Stimulated activated CD4-positive, alpha-beta T cell treated with anti-CD3 and anti-CD28 coated beads, TNF-alpha, amount 100 ng/mL, for 1 hour (primary cell): ENCODE measurements around the gene CFAP46.

ENCODE experiments used
- DNase-seq, 3 donors: peaks; one replicate each; pipeline ENCODE4 v3.0.0-alpha.2; 2020; ENCODE audit warnings: low read depth in 3 of 3, low spot score in 1 of 3

Gene CFAP46

DNA sequence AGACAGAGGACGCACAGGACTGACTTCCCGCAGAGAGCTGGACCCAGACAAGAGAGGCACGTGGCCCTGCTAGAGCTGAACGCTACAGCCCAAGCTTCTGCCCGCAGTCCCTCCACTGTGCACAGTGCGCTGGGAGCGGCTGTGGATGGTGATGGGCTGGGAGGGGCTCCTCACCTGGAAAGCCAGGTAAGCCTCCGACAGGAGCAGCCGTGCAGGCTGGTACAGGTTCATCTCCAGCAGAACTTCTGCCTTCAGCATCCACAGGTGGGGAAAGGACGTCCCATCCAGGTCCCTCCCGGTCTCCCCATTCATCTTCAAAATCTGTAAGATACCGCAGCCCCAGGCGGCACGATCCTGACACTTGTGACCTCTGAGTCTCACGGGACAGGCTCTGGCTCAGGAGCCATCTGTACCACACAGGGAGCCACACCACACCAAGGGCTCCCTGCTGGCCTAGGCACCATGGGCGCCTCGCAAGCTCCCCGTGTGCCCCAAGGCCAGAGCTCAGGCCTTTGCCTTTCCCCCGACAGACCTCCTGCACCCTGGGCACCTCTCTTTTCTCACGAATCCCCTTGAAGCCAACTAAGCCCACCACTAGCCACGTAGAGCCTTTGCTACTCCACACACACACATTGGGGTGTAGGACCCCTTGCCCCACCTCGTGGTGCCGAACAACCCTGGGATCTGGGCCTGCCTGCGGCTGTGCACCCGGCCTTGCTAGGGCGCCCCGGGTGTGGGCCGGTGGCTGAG is 76.3 kb downstream of the CFAP46 start:
- no peak for DNase-seq

DNA sequence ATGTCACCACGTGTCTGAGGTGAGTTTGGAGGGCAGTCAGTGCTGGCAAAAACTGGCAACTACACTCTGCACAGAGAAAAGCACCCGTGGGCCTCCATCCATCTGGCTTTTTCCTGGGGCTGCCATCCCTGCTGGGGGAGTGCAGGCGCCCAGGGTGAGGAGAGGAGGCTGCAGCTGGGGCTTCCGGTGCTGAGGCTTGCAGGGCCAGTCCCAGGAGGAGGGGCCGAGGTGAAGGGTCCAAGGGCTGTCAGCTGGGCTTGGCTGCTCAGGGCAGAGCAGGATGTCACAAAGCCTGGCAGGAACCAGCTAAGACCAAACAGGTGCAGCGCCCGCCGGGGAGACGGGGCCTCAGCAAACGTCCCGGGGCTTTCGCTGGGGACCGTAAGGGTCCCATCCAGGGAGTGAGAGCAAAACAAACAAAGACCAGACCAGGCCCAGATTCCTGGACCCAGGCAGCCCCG is 77.2 kb downstream of the CFAP46 start:
- no peak for DNase-seq

DNA sequence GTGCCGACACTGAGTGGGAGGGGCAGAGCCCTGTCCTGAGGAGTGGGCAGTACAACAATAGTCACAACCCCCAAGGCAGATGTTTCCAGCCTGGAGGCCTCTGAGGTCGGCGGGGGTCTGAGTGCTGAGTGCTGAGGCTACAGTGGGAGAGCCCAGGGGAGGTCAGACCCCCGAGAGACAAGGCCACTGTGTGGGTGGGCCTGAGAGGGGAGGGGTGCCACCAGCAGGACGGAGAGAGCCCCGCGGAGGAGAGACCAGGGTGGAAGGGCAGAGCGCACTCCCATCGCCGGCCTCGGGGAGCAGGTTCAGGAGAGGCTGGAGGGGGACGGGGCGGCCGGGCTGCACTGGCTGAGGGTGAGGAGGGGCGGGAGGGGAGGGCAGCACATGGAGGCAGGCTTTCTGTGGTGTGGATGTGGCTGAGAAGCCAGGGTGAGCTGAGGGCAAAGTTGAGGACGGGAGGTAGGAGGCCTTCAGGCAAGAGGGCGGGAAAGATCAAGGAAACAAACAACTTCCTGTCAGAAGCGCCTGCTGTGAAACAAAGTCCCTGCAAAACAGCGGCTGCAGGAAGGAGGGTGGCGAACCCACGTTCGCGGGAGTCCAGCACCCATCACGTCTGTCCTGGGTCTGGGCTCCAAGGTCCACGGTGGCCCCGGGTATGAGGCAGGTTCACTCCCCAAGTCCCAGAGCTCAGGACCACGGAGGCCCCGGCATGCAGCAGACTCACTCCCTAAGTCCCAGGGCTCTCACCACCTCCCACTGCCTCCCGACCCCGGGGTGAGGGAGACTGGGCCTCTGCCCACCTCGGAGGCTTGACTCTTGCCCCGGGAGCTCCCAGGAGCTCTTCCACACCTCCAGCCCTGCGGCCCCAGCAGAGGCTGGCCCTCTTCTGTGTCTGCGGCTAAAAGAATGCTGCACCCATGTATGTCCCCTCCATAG is 79.6 kb downstream of the CFAP46 start:
- no peak for DNase-seq

DNA sequence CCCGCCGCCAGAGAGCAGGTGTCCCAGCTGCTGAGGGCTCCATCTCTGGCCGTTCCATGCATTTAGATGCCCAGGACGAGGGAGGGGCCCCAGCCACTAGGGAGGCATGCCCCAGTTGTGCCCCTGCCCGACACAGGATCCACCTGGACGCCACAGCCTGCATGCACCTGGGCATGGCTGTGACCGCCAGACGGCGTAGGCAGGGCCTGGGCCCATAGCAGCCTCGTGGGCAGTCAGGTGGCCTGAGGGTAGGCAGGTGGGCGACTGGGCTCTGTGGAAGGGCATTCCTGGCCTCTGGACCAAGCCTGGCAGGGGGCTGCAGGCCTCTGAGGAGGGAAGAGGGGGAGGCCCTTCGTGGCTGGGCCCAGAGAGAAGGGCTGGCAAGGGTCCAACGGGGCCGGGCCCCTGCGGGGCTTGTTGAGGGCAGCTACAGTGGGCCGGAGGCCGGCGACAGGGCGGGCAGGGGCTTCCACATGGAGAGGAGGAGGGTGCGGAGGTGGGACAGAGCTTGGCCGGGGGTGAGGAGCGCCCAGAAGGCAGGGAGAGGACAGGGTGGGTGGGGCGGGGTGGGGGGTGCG is 80.4 kb downstream of the CFAP46 start:
- DNase-seq: no peak

DNA sequence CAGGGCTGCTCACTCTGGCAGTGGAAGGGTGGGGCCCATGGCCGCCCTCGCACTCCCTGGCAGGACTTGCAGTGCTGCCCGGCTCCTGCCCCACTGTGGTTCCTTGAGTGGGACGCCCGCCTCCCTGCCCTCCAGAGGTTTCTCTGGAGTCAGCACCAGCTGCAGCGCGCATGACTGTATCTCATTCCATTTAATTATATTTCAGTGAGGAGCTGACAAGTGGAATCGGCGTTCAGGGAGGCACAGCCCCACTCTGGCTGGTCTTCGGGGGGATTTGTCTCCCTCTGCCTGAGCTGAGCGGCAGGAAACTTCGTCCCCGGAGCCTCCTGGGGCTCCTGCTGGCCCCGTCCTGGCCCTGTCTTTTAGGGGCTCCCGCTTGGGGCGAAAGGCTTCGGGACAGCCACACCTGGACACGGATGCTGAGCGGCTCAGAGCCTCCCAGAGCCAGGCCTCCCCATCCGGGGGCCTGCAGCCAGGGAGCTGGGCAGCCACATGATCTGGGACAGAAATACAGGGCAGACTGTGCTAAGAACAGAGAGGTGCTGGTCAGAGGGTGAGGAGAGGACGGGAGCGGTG is 81.2 kb downstream of the CFAP46 start:
- no peak for DNase-seq

DNA sequence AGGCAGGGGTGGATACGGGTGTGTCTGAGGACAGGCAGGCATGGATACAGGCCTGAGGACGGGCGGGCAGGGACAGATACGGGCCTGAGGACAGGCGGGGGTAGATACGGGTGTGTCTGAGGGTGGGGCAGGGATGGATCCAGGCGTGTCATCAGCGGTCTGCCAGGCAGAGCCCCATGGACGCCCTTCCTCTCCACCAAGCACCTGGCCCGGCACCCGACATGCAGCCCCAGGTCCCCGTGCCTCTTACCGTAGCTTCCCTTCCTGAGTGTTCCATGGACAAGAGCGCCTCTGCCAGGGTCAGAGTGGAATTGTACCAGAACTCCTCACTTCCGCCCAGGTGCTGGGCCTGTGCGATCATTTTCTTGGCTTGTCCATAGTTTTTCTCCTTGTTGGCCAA is 81.8 kb downstream of the CFAP46 start:
- no peak for DNase-seq

DNA sequence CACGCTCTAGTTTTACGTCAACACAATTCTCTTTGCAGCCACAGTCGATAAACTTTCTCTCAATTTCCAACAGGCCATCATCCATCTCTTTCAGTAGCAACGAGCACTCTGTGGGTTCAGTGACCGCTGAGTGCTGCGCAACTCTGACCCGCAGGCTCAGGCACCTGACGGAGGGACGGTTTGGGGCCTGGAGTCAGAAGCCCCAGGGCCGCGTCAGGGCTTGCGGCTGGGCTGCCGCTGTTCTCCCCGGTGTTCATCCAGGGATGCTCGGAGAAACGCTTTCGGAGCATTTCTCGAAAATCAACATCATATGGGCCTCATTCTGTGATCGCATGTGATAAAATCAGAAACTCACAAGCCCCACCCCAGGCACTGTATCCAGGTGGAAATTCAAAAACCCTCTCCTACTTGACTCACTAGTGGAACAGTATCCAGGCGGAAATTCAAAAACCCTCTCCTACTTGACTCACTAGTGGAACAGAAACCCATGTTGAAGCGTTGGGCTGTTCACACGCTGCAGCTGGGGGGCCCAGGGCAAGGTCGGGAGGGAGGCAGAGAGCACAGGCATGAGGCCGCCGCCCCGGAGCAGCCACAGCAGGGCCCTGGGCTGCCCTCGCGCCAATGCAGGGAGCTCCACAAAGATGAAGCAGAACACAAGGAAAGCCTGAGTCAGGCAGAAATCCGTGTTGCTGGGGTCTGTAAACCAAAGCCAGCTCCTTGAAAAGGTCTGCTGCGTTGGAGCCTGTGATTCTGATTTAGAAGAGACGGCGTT is 83.1 kb downstream of the CFAP46 start:
- DNase-seq: no peak

DNA sequence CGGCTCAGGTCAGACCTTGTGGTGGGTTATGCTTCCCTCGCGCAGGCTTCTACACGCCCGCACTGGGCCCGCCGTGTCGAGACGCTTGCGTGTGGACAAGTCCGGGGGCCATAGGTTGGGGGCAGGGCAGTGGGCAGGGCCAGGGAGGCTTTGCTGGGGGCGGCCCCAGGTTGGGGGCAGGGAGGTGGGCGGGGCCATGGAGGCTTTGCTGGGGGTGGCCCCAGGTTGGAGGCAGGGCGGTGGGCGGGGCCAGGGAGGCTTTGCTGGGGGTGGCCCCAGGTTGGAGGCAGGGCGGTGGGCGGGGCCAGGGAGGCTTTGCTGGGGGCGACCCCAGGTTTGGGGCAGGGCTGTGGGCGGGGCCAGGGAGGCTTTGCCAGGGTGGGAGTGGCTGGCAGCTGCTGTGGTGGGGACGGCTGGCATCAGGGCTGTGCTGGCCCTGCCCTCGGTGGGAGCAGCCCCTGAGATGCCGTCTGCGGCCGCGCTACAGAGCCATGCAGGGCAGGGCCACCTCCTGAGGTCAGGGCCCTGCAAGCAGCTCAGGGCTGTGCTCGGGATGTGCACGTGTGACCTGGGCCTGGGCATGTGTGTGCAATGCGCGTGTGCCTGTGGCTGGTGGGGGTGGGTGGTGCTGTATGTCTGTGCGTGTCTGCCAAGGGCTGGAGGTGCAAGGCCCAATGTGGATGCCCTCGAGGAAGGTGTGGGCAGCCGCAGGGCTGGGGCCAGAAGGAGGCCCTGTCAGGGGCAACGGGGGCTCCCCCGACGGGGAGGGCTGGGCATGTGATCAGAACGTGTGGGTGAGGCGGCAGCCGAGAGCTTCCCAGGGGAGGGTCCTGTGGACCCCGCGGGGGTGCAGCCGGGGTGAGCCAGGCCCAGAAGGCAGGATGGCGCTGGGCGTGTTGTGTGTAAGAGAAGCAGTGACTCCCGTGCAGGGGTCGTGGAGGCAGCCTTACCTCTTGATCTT is 84.0 kb downstream of the CFAP46 start:
- no peak for DNase-seq

DNA sequence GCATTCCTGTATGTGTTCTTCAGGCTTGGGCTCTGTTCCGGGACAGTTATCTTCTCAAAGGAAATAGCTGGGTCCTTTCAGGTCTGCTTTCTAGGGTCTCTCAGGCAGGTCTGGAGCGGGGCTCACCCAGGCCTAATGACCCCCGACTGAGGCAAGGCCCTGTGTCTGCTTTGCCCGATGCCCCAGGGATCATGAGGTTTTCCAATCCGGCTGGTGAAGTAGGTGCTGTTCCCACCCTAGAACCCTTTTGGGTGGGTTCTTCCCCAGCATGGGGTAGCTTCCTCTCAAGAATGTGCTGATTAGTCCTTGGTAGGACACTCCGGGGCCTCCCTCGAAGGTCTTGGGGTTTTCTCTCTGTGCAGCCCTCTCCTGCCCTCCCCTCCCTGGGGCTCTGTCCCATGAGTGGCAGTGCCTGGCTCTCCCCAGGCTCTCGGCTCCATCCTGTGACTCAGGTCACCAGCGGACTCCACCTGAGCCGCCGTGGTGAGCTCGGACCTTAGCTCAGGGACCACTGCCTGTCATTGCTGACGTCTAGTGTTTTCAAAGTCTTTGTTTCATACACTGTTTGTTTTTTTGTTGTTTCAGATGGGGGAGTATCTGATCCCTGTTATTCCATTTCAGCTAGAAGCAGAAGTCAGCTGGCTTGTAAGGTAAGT is 85.4 kb downstream of the CFAP46 start:
- no peak for DNase-seq

DNA sequence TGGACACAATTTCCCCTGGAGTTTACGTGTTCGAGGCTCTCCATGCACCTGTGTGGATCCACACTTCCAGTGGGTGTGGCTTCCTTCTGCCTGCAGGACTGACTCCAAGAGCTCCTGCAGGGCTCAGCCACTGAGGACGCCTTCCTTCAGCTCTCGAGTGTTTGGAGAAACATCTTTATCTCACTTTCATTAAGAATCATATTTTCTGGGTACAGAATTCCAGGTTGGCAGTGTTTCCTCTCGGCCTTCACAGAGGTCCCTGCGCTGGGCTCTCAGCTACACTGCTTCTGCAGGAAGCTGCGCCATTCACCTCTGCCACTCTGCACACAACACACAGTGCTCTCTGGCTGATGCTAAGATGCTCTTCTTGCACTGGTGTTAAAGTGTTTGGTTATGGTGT is 86.5 kb downstream of the CFAP46 start:
- no peak for DNase-seq

DNA sequence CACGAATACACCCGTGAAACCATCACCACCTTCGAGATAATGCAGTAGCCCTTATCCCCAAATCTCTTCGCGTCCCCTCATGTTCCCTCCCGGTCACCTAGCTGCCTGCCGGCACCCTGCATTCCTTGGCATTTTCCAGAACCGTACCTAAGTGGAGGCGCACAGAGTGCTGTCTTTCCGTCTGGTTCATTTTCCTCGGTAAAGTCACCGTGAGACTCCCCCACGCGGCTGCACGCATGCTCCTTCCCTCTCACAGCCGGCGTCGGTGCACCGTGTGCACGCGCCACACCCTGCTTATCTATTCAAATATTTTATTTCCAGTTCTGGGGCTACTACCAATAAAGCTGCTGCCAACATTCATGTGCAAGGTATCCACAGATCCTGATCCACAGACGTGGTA is 90.9 kb downstream of the CFAP46 start:
- DNase-seq: no peak

DNA sequence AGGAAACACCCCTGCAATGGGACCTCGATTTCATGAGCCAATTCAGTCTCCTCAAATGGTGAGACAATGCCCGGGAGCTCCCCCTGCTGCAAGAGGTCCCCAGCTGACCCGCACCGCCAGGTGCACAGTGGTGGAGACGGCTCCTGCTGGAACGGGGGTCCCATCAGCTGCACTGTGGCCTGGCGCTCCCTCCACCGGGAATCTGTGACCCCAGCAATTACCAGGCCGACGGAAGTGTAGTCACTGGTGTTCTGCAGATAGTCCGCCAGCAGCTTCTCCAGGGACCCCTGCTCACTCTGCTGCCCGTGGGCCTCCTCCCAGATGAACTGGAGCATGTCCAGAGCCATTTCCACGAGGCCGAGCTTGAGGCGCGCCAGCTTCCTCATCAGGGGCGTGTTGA is 91.5 kb downstream of the CFAP46 start:
- no peak for DNase-seq

DNA sequence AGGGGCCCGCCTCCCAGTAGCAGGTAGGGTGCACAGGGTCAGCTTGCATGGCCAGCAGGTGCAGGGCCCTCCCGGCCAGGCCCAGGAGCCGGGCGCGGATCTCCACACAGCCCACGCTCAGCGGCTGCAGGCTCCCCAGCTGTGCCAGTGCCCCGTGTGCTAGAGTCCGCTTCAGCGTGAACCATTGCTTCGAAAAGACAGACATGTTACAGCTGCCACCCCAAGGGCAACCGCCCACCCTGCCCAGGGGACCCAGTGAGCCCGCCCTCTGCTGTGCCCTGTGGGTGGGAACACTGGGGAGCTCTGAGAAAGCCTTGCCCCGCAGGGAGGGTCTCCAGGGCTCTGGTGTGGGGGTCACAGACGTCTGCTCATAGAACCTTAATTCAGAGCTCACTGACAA is 92.1 kb downstream of the CFAP46 start:
- no peak for DNase-seq

DNA sequence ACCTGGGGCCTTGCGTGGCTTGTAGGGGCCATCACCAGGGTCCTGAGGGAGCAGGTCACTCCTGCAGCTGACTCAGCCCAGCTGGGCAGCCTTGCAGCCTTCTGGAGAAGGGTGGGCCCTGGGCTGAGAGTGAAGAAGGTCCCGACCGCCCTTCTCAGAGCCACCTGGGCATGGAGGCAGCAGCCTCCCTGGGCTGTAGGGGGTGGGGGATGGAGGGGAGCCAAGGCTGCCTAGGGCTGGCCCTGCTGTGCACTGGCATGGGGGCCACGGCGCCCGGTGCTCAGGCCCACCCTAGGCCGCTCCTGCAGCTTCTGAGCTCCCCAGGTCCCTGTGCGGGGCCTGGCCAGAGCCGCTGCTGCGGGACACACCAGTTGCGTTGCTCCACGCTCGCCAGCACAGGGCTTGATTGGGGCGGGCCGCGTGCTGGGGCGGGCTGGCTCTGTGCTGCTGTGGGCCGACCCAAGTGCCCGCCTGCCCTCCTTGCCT is 92.8 kb downstream of the CFAP46 start:
- DNase-seq: no peak

DNA sequence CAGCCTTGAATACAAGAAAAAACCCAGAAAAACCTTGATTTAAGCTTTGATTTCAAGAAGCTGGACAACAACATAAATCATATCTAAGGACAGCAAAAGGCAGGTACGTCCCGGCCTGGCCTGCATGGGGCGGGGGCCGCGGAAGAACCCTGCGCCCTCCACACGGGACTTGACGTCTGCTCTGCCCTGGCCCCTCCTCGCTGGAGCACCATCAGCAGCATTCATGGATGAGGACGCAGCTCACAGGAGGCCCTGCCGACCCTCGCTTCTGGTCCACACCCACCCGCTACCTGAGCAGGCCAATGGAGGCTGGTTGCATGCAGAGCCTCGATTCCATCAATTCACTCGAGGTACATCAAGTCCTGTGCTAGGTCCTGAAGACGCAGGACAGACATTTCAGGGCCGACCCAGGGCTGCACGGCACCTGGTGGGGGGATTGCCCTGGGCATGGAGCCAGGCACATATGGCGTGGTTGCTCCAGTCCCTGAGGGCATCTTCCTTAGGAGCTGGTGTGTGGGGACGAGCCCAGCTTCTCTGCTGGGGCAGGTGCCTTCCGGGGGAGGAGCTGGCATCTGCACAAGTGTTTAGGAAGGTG is 93.3 kb downstream of the CFAP46 start:
- no peak for DNase-seq

DNA sequence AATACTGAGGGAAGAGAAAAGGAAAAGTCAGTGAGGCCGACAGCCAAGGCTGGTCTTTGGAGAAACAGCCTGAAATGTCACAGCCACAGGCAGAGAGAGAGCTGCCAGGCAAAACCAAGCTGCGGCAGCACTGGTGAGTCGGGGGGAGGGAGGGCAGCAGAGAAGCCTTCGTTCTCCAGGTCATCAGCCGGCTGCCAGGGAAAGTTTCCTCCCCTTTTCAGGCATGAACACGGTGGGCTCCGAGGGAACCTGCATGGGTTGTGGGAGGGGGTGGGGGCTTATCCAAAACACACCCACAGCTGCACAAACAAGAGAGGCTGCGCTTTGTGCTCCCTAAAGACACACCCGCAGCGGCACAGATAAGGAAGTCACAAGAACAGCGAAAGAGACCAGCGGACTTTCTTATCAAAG is 94.1 kb downstream of the CFAP46 start:
- no peak for DNase-seq

DNA sequence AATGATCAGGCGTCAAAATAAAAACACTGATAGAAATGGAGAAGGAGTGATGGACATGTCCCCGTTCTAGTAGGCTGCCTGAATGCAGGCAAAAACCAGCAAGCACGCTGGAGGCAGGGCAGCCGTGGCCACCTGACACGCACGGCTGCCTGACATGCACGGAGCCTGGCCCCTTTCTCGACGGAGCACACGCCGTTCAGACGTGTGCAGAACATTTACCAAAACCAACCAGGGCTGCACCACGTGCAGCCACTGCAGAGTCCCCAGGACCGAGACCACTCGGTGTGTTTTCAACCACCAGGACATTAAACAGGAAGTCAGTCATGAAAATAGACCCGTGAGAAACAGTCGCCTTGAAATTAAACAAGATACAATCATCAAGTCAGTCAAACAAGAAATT is 94.5 kb downstream of the CFAP46 start:
- DNase-seq: no peak

DNA sequence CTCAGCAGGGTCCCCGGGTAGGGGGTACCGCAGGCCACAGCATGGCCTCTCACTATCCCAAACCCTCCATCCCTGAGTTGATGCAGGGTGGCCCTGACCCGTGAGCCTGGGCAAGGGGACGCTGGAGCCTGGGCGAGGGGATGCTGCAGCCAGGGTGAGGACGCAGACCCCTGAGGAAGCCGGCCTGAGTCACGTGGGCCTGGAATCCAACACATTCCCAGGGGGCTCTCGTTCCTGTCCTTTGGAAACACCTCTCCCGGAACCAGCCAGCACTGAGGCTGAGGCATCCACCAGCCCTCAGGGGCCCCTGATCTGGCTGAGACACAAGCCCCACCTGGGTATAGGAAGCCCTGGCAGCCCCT is 95.0 kb downstream of the CFAP46 start:
- no peak for DNase-seq
